IMR-90 (cell line): ENCODE data around the gene SBSN.

Experiments used
- CEBPB ChIP-seq: IDR thresholded peaks from 2 replicates; pipeline ENCODE4 v1.6.1; 2012; ENCODE audit warnings: low read depth, low read length, improper control_type of control experiment
- CTCF ChIP-seq: conservative IDR thresholded peaks from 2 replicates; pipeline ENCODE4 v1.5.1; 2012; ENCODE audit warnings: mild to moderate bottlenecking, low read depth, low read length, improper control_type of control experiment
- POLR2A ChIP-seq: IDR thresholded peaks from 2 replicates; pipeline ENCODE4 v1.6.1; 2012; ENCODE audit warnings: mild to moderate bottlenecking, low read depth, low read length

GRCh38 chr19:35542209-35542608 is 14.1 kb upstream of the SBSN start:
- TF ChIP-seq CTCF: no peak
- TF ChIP-seq POLR2A: no peak
- TF ChIP-seq CEBPB: no peak
